NCI-H526 treated with DMSO at 0.1 percent for 48 hours (cell line): ENCODE results near the gene RAPGEF6.

Source experiments
- DNase-seq: peaks from one replicate; lab custom pipeline; 2025; lab: John Stamatoyannopoulos, UW

The RAPGEF6 gene

DNA sequence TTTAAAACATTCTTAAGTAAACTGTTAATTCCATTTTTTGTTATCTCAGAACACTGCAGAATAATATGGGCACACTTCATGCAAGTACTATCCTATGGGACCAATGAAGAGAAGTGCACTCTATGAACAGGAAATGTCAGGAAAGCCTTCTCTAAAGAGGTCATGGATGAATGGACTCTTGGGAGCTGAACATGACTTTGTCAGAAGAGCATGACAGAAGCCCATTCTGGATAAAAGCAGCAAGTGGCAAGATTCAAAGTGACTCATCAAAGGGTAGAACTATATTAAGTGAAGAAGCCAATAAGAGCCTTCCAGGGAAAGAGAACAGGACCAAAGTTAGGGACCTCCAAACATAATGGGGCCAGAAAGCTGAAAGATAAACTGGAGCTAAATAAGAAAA lies 94.0 kb downstream of the RAPGEF6 start:
- DNase-seq: no peak

DNA sequence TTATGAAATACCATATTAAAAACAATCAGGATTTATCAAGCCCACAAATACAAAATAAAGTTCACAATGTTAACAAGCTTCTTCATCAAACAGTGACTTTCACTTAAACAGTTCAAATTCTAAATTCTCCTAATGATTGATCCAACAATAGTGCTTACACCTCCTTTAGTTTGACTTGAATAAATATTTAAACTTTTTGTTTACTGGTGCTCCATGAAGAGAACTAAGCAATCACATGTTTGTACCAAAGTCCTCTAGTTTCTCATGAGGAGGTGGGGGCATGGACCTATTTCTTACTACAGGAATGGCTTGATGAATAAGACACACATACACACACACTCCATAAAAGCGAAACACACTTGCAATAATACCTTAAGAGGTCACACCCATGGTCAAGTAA lies 95.8 kb downstream of the RAPGEF6 start:
- DNase-seq: no peak

DNA sequence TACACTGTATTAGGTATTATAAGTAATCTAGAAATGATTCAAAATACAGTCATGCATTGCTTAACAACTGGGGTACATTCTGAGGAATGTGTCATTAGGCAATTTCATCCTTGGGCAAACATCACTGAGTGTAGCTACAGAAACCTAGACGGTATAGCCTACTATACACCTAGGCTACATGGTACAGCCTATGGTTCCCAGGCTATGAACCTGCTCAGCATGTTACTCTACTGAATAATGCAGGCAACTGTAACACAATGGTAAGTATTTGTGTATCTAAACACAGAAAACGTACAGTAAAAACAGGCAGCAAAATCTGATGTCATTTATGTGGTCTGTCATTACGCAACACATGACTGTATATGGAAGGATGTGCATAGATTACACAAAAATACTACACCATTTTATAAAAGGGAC lies 96.8 kb downstream of the RAPGEF6 start:
- no peak for DNase-seq

DNA sequence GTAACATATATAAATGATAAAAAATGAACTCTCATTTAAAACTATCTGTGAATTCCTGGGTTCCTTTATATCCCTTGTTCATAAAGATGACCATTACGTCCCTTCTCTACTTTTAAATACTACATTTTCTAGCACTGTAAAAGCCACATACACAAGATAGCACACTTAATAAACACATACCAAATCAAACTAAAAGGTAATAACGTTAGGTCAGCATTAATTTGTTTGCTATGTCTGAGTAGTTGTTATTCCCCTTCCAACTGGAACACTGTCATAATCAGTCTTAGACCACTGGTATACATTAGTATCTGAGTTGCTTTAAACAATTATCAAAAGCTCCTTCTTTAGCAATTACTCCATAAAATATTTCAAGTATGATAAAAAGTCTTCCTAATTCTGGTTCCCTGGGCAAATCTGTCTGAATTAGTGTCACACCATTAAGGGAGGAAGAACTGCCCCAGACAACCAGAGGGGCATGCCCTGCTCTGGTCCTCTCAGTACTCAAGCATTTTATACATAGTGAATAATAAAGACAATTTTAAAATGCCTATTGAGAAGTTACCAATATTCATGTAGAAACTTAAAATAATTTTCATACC lies 98.1 kb downstream of the RAPGEF6 start:
- DNase-seq: no peak

DNA sequence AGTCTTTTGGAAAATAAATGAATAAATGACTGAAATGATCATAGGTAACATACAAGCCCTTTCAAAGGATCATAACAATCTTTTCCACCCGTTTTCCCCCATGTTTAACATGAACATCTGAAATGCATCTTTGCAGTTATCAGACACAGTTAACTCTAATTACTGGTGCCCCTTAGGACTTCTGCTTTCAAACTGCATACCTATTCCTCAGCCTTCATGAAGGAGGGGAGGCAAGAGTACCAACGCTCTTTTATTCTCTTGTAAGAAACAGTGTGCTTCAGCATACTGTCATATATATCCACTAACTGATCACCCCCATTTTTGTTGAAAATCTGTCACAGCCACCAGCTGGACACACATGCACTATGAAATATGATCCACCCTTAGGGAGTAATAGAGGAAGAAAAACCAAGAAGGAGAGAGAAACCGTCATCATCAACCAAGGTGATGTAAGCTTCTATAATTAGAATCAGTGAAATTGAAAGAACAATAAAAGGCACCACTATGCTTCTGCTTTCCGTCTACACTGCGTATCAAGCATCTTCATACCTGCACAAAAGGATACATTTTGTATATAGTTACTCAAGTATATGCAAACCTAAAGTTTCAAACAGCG lies 98.7 kb downstream of the RAPGEF6 start:
- no peak for DNase-seq

DNA sequence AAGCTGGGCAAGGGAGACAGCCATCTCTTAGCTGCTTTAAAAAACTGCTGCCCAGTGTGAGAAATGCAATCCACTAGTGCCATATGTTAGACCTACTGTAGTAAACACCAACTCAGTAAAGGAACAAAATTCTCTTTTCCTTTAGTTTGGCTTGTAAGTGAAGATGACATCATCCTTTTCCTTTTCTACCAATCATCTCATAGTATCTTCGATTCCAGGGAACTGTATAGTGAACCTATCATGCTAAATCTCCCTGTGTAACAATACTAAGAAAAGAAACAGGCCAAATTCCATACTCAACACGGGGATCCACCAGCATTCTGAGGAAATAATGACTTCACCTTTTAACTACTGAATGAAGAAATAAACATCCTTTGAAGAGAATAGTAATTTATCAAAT lies 100.1 kb downstream of the RAPGEF6 start:
- DNase-seq: no peak

DNA sequence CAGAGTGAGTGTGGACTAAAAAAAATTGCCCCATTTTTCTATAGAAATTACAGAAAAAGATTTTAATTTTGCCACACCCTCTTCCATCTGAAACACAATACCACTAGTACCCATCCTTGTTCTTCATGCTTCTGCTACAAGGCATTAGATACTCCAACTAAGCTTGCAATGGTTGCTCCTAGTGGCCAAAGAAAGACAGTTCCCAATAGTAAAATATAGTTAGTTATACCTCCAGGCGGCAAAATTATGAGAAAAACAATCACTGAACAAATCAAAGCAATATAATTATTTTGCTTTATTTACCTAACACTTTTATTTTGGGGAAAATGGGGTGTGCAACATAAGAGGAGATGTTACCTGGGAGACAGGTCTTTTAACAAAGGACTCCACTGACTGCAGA lies 101.2 kb downstream of the RAPGEF6 start:
- no peak for DNase-seq

DNA sequence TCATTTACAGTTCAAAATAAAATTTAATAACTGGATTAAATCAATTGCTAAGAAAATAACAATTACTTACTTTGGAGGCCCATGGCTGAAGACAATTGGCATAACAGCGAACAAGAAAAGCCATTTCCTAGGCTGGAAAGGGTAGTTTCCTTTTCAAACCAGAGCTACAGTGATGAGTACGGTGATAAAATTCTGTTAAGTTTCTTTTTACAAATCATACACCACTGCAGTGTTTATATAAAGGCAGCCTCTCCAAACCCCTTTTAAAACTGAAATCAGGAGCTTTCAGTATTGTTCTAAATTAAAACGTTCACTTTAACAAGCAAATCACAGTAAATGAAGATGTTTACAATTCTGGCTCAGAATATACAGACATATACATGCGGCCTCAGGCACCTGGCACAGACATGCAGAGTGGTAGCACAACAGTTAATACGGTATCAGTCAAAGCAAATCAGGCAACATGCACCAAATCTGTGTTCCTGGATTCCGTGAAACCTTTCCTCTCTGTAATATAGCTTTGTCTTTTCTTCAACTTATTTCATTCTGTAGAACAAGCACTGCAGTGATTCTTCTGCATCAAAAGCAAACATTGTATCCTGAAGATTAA lies 102.9 kb downstream of the RAPGEF6 start:
- no peak for DNase-seq

DNA sequence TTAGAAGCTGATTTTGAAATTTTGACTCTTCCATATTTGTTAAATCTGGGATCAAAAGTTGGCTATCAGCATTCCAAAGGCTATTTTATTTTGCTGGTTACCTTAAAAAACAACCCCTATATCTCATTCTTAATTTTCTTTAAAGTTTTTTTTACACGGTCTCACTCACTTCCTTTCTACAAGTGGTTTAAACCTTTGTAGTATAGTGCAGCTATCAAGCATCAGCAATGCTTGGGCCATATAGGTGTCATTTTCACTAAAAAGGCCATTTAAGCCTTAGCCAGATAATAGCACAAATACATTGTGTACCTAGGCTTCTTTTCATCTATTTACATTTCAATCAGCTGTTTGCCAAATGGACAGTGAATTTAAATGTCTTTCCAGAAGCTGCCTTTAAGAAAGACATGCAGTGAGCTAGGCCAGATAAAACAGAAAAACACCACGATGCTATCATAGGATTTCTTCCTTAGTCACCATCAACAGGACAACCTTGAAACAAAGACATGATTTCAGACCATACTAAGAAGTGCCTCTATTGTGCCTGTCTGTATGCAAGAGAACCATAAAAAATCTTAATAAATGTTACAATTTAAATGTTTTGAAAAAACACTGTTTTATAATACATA lies 104.2 kb downstream of the RAPGEF6 start:
- peak; percentile 16 for DNase-seq

DNA sequence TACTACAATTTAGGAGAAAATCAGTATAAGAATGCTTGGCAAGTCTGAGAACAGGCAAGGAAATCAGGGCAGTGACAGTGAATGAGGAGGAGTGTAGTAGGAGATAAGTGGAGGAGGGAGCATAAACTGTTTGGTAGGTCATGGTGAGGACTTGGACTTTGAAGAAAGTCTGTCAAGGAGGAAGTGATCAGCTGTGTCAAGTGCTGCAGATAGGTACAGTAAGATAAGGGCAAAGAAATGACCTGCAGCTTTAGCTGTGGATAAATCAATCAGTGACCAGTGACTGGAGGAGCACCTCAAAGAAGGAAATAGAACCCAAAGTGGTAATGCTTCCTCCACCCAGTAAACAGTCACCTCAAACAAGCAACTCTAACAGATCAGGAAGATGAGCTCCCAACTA lies 106.3 kb downstream of the RAPGEF6 start:
- no peak for DNase-seq

DNA sequence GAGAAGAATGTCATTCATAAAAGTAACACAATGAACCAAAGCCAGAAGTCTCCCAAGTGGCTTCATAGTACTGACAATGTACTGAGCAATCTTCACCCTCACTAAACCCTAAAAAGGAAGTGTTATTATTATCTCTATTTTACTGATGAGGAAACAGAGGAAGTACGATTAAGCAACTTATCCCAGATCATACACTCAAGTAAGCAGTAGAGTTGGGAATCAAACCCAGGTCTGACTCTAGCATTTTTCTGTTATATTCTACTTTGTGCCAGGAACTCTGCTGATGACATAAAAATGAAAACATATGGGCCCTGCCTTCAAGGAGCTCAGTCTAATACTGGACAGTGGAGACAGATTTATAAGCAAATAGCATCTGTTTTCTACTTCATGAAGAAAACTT lies 109.2 kb downstream of the RAPGEF6 start:
- DNase-seq: no peak

DNA sequence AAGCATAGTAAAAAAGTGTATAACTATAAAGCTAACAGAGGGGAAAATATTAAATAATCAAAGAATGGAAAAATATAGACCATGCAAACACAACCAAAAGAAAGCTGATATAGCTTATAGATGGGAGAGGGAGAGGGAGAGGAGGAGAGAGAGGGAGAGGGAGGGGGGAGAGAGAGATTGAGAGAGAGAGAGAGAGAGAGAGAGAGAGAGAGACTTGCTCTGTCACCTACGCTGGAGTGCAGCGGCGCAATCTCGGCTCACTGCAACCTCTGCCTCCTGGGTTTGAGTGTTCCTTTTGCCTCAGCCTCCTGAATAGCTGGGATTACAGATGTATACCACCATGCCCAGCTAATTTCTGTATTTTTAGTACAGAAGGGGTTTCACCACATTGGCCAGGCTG lies 110.6 kb downstream of the RAPGEF6 start:
- no peak for DNase-seq

DNA sequence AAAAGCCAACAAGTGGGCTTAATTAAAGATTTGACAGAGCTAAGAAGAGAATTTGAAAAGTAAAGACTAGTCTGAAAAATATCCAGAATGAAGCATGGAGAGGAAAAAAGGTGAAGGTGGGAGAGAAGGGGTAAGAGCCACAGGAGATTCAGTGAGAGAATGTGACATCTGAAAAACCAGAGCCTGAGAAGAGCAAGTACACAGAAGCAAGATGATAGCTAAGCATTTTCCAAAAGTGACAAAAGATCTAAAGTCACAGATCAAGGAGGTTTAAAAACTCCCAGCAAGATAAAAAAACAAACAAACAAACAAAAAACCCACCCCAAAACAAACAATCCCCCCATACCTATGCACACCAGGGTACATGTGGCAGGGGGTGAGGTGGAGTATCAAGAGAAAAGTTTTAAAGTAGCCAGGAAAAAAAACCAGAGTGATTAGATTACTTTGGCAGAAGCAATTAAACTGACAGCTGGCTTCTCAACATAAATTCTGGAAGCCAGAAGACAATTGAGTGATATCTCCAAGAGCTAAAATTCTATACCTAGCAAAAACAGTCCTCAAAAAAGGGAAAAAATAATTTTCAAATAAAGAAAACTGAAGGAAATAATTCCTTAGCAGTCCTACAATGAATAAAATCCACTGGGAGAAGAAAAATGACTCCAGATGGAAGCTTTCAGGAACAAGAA lies 111.4 kb downstream of the RAPGEF6 start:
- no peak for DNase-seq

DNA sequence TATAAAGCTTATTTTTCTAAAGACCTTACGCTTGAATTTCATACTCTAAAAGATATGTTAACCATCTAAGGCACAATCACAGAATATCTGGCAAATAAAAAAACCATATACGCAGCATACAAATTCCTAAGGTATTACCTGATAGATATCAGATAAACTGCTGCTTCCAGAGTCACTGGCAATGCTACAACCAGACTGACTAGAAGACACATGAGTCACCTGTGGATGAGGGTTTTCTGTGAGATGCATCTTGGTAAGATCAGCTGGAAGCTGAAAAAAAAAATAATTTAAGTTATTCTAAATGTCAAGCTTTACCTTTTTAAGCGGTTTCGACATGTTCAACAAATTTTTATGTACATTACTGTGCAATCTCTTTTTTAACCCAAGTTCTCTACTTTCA lies 113.8 kb downstream of the RAPGEF6 start:
- no peak for DNase-seq

DNA sequence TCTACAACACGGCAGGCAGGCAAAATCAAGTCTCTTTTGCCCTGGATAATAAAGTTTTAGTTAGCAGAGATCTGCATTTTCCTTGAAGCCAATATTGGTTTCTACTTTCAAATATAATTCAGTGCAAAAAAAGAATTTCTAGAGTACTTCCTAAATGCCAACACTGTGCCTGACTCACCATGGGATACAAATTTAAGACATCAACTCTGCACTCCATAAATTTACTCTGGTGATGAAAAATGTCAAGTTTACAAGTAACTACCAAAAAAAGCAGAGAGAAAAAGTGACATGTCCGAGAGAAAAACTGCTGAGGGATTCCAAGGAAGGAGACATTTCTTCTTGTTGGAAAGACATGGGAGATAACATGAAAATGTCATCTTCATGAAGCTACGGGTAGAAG lies 119.7 kb downstream of the RAPGEF6 start:
- DNase-seq: no peak

DNA sequence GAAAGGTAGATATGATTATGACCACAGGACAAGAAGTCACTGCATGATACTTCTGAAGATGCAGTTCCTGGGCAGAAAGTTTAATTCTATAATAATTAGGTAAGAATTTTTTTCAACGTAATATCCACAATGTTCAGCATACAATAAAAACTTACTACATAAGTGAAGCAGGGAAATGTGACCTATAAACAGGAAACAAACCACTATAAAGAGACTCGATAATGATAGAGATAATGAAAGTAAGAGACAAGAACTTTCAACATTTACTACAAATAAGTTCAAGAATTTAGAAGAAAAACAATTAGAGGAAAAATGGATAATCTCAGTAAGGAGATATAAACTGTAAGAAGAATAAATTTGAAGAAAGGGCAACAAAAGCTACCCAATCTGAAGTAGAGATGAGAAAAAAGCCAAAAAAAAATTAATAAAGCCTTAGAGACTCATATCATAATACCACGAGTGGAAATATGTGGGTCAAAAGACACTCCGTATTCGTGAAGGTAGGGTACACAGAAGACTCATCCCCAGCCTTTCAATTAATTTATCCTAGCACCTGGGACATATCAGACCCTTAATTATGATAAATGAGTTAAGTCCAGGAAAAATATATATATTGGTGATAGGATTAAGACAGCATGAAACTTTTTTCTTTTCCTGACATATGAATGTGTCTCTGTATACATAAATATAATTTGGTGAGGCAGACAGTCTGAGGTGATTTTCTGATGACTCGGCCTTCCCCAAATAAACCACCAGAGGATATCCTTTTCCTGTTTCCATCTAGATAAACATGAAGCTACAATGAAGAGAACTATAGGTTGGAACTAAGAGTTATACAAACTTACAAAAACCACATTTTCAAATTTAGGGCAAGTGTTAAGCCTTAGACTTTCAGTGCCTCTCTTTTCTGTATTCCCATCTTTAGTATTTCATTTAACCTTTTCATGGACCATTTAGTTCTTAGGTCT lies 120.4 kb downstream of the RAPGEF6 start:
- no peak for DNase-seq

DNA sequence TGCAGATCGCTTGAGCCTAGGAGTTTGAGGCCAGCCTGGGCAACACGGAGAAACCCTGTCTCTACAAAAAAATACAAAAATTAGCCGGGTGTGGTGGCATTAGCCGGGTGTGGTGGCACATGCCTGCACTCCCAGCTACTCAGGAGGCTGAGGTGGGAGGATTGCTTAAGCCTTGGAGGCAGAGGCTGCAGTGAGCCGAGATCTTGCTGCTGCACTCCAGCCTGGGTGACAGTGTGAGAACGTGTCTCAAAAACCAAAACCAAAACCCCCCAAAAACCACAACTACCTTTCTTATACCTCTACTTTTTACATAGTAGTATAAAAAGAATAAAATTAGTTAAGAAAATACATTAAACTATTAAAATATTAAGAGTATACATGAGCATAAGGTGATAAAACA lies 121.2 kb downstream of the RAPGEF6 start:
- no peak for DNase-seq

DNA sequence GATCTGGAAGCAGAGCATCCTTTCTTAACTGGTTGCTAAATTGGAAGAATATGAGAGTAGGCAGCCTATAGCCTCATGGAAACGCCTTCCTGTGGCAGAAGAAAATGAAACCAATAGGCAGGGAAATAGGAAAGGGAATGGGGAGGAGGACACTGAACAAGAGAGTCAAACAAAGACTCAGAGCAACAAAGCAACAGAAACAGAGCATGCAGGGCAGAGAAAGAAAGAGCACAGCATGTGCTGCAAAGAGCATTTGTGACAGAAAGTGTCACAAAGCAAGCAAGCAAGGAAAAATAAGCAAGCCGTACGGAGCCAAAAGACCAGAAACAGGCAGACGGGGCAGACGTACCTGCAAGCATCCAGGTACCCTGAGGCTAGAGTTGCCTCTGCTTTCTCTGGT lies 123.1 kb downstream of the RAPGEF6 start:
- DNase-seq: no peak

DNA sequence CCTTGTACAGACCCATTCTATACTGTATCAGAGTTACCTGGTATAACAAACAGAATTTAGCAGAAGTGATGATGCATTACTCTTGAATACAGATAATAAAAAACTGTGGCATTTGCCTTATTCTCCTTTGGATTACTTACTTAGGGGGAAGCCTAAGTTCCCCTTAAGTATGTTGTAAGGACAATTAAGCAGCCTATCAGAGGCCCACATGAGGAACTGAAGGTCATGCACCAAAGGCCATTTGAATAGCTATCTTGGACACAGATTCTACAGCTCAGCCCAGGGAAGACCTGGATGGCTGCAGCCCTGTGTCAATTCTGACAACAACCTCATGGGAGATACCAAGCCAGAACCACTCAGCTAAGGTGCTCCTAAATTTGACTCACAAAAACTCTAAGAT lies 125.2 kb downstream of the RAPGEF6 start:
- DNase-seq: no peak

DNA sequence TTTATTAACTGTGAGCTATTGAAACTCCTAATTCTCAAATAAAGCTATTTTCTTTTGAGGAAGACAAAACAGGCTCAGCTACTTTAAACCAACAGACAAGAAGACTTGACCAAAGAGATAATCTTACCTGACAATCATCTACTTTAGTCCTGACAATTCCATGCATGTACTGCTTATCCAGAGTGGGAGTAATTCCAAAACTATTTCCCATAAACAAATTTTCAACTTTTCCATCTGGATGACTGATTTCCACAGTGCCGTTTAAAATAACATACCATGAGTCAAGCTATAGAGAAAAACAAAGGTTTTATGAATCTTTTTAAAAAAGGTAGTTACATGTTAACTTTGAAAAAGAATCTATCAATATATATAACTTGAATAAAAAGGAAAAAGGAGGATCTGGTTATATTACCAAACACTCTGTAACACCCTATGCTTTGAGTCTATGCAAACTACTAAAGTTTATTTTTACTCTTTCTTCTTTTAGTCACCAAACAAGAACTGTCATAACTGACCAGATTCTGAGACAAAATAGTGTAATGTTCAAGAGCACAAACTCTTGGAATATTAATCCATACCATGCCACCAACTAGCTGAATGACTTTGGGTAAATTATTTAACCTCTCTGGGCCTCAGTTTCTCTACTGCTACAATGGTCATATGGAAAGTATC lies 129.7 kb downstream of the RAPGEF6 start:
- DNase-seq: no peak

DNA sequence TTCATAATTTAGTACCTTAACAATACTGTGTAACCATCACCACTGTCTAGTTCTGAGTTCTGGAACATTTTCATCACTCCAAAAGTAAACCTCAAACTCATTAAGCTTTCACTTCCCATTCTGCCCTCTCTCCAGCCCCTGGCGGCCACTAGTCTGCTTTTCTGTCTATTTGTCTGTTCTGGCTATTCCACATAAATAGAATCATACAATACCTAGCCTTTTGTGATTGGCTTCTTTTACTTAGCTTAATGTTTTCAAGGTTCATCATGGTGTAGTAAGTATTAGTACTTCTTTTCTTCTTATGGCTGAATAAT lies 138.7 kb downstream of the RAPGEF6 start:
- no peak for DNase-seq
